GM23338 (cell line): ENCODE results near the gene LRBA. TPM values are rescaled to one million over a fixed set of nuclear protein-coding genes. Genes with fewer than 3 reads are reported as not detected.

Source experiments
- ATAC-seq: fragments of 200-7000 bp; cut with Tn5 transposase; 3 replicates; pipeline ENCODE4 v1.9.1; 2020
- DNase-seq: peaks from one replicate; pipeline ENCODE4 v3.0.0-alpha.2; 2015; ENCODE audit warnings: low spot score
- H2AFZ ChIP-seq: fragments of 200-600 bp; sonication (generic); 2 replicates; pipeline ENCODE4 v1.8.0; 2016; ENCODE audit warnings: antibody characterized with exemption, mild to moderate bottlenecking, moderate library complexity
- H3F3A ChIP-seq: fragments of 200-600 bp; sonication (generic); replicated peaks from 2 replicates; pipeline ENCODE4 v1.8.0; 2017; ENCODE audit warnings: antibody characterized with exemption, mixed run types, low read depth
- H3K27ac ChIP-seq: fragments of 200-600 bp; sonication (generic); 2 replicates; pipeline ENCODE4 v1.6.1; 2016; ENCODE audit warnings: low read depth
- H3K27me3 ChIP-seq: fragments of 200-600 bp; sonication (generic); 2 replicates; pipeline ENCODE4 v1.8.0; 2016; ENCODE audit warnings: mild to moderate bottlenecking, mixed run types, moderate library complexity; ENCODE audit not compliant: insufficient read depth
- H3K36me3 ChIP-seq: fragments of 200-600 bp; sonication (generic); 2 replicates; pipeline ENCODE4 v1.8.0; 2016; ENCODE audit warnings: mild to moderate bottlenecking; ENCODE audit not compliant: insufficient read depth
- H3K4me1 ChIP-seq: fragments of 200-600 bp; sonication (generic); 2 replicates; pipeline ENCODE4 v1.8.0; 2016; ENCODE audit warnings: mild to moderate bottlenecking, moderate library complexity; ENCODE audit not compliant: insufficient read depth
- H3K4me2 ChIP-seq: fragments of 200-600 bp; sonication (generic); 2 replicates; pipeline ENCODE4 v1.7.1; 2017; ENCODE audit warnings: mixed run types
- H3K4me3 ChIP-seq: fragments of 200-600 bp; sonication (generic); 2 replicates; pipeline ENCODE4 v1.6.1; 2016; ENCODE audit warnings: mixed run types
- H3K79me2 ChIP-seq: fragments of 200-600 bp; sonication (generic); replicated peaks from 2 replicates; pipeline ENCODE4 v1.8.0; 2017; ENCODE audit warnings: mild to moderate bottlenecking; ENCODE audit not compliant: insufficient read depth
- H3K9me2 ChIP-seq: fragments of 200-600 bp; sonication (generic); 2 replicates; pipeline ENCODE4 v1.8.0; 2017; ENCODE audit not compliant: insufficient read depth
- H4K20me1 ChIP-seq: fragments of 200-600 bp; sonication (generic); replicated peaks from 2 replicates; pipeline ENCODE4 v1.8.0; 2017; ENCODE audit warnings: mild to moderate bottlenecking; ENCODE audit not compliant: insufficient read depth
- H3K27ac Mint-ChIP-seq: 2 replicates; pipeline ENCODE4 v1.8.0; 2020; ENCODE audit warnings: inconsistent platforms, mild to moderate bottlenecking, moderate library complexity, mixed read lengths
- H3K27me3 Mint-ChIP-seq: 3 replicates; pipeline ENCODE4 v1.8.0; 2022; ENCODE audit warnings: low read depth, mild to moderate bottlenecking, moderate library complexity, mixed read lengths, inconsistent platforms; ENCODE audit not compliant: insufficient read depth, poor library complexity
- H3K36me3 Mint-ChIP-seq: 3 replicates; pipeline ENCODE4 v1.8.0; 2021; ENCODE audit warnings: low read depth, mild to moderate bottlenecking, inconsistent platforms, moderate library complexity, mixed read lengths
- H3K4me1 Mint-ChIP-seq: 3 replicates; pipeline ENCODE4 v1.8.0; 2020; ENCODE audit warnings: mild to moderate bottlenecking, inconsistent platforms, mixed read lengths
- H3K4me3 Mint-ChIP-seq: 3 replicates; pipeline ENCODE4 v1.8.0; 2021; ENCODE audit warnings: moderate library complexity, mild to moderate bottlenecking, inconsistent platforms, mixed read lengths
- H3K9me3 Mint-ChIP-seq: 3 replicates; pipeline ENCODE4 v1.8.0; 2020; ENCODE audit warnings: moderate library complexity, mild to moderate bottlenecking, inconsistent platforms, mixed read lengths
- EZH2 ChIP-seq: fragments of 200-600 bp; sonication (generic); IDR thresholded peaks from one replicate; pipeline ENCODE4 v1.8.0; 2017; ENCODE audit warnings: antibody characterized with exemption, mild to moderate bottlenecking, low read depth; ENCODE audit not compliant: unreplicated experiment
- EZH2phosphoT487 ChIP-seq: fragments of 200-600 bp; sonication (generic); IDR thresholded peaks from one replicate; pipeline ENCODE4 v1.8.1; 2018; ENCODE audit warnings: antibody characterized with exemption; ENCODE audit not compliant: unreplicated experiment
- JUNB ChIP-seq: IDR thresholded peaks from one replicate; pipeline ENCODE4 v1.6.1; 2016; ENCODE audit warnings: antibody characterized with exemption; ENCODE audit not compliant: unreplicated experiment
- NANOG ChIP-seq: IDR thresholded peaks from 2 replicates; pipeline ENCODE4 v1.6.1; 2016; ENCODE audit warnings: antibody characterized with exemption, borderline replicate concordance
- POLR2AphosphoS5 ChIP-seq: IDR thresholded peaks from 2 replicates; pipeline ENCODE4 v1.6.1; 2016; ENCODE audit warnings: antibody characterized with exemption, low read depth
- STAT1 ChIP-seq: IDR thresholded peaks from one replicate; pipeline ENCODE4 v1.6.1; 2016; ENCODE audit warnings: antibody characterized with exemption; ENCODE audit not compliant: unreplicated experiment
- ZNF114 ChIP-seq: fragments of 250-450 bp; sonication (Bioruptor Pico); IDR thresholded peaks from 2 replicates; pipeline ENCODE4 v1.5.0; 2020; ENCODE audit warnings: mild to moderate bottlenecking, moderate library complexity
- ZNF331 ChIP-seq: fragments of 250-450 bp; sonication (Bioruptor Pico); IDR thresholded peaks from 2 replicates; pipeline ENCODE4 v1.5.0; 2020; ENCODE audit warnings: low read depth, mild to moderate bottlenecking, moderate library complexity
- polyA plus RNA-seq: library from polyadenylated mRNA; unstranded; fragments of >200 nt; fragmentation: Nextera tagmentation; extraction: Ambion mirVana; gene quantifications from 2 replicates; pipeline ENCODE4 v1.2.1, GENCODE V29; 2016
- total RNA-seq: library from RNA; depleted of rRNA; stranded (reverse); fragments of >200 nt; shearing (Covaris generic); gene quantifications from 2 replicates; pipeline ENCODE4 v1.2.3, GENCODE V29; 2014
- TF ChIP-seq, protein P1 (sequence below): fragments of 250-450 bp; sonication (Bioruptor Pico); IDR thresholded peaks from 2 replicates; pipeline ENCODE4 v1.5.0; 2020; ENCODE audit warnings: mild to moderate bottlenecking, moderate library complexity
- TF ChIP-seq, protein P2 (sequence below), 2 experiments: fragments of 200-600 bp in 1 of 2; sonication (generic) in 1 of 2; conservative IDR thresholded peaks; 2 replicates each; pipeline versions ENCODE4 v1.5.1 to v1.6.1; 2016 to 2017; ENCODE audit warnings: antibody characterized with exemption in 2 of 2, low read depth in 2 of 2, mild to moderate bottlenecking in 2 of 2, moderate library complexity in 1 of 2
- TF ChIP-seq, protein P3 (sequence below): IDR thresholded peaks from one replicate; pipeline ENCODE4 v1.6.1; 2018; ENCODE audit warnings: antibody characterized with exemption; ENCODE audit not compliant: unreplicated experiment
- TF ChIP-seq, protein P4 (sequence below): IDR thresholded peaks from 2 replicates; pipeline ENCODE4 v1.6.1; 2016; ENCODE audit warnings: antibody characterized with exemption

Gene LRBA
- total and polyA plus RNA-seq, 2 experiments from 2014 or later: 23.3 to 126 TPM

DNA sequence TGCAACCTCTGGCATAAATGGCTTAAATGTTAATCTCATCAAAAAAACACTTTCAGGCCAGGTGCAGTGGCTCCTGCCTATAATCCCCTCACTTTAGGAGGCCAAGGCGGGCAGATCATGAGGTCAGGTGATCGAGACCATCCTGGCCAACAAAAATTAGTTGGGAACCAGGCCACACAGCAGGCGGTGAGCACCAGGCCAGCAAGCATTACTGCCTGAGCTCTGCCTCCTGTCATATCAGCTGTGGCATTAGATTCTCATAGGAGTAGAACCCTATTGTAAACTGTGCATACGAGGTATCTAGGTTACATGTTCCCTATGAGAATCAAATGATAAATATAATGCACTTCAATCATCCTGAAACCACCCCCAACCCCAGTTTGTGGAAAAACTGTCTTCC is 125.8 kb downstream of the LRBA start:
- 0 out of 2 replicates have a peak, but pooled peaks cover 2% of the 10 kb centered on the region for H3K36me3 ChIP-seq
- no peak overlapping the region for H2AFZ ChIP-seq
- H3K9me3 Mint-ChIP-seq: no peaks in the 10 kb centered on the region
- H3K36me3 Mint-ChIP-seq: peaks cover 5% of the 10 kb centered on the region; the same call in 2 of the 3 replicates
- no peak overlapping the region for H3K27ac ChIP-seq
- no peaks in the 10 kb centered on the region for H3K4me1 Mint-ChIP-seq
- H3K79me2 ChIP-seq: no peaks in the 10 kb centered on the region; the same call in 1 of the 2 replicates
- no peaks in the 10 kb centered on the region for H3K4me1 ChIP-seq
- ATAC-seq: no peak
- no peak overlapping the region for H3K4me3 Mint-ChIP-seq
- no peak overlapping the region for H3K27ac Mint-ChIP-seq
- no peaks in the 10 kb centered on the region; the same call in 1 of the 2 replicates for H4K20me1 ChIP-seq
- no peaks in the 10 kb centered on the region for H3K27me3 ChIP-seq
- no peak overlapping the region for H3K4me2 ChIP-seq
- no peaks in the 10 kb centered on the region for H3F3A ChIP-seq
- TF ChIP-seq POLR2AphosphoS5 (no peak), ZNF114 (CRISPR knock-in tag) (no peak), NANOG (no peak), EZH2phosphoT487 (no peak), EZH2 (no peak), JUNB (no peak), ZNF331 (CRISPR knock-in tag) (no peak), STAT1 (no peak)
- TF ChIP-seq, protein P1, sequence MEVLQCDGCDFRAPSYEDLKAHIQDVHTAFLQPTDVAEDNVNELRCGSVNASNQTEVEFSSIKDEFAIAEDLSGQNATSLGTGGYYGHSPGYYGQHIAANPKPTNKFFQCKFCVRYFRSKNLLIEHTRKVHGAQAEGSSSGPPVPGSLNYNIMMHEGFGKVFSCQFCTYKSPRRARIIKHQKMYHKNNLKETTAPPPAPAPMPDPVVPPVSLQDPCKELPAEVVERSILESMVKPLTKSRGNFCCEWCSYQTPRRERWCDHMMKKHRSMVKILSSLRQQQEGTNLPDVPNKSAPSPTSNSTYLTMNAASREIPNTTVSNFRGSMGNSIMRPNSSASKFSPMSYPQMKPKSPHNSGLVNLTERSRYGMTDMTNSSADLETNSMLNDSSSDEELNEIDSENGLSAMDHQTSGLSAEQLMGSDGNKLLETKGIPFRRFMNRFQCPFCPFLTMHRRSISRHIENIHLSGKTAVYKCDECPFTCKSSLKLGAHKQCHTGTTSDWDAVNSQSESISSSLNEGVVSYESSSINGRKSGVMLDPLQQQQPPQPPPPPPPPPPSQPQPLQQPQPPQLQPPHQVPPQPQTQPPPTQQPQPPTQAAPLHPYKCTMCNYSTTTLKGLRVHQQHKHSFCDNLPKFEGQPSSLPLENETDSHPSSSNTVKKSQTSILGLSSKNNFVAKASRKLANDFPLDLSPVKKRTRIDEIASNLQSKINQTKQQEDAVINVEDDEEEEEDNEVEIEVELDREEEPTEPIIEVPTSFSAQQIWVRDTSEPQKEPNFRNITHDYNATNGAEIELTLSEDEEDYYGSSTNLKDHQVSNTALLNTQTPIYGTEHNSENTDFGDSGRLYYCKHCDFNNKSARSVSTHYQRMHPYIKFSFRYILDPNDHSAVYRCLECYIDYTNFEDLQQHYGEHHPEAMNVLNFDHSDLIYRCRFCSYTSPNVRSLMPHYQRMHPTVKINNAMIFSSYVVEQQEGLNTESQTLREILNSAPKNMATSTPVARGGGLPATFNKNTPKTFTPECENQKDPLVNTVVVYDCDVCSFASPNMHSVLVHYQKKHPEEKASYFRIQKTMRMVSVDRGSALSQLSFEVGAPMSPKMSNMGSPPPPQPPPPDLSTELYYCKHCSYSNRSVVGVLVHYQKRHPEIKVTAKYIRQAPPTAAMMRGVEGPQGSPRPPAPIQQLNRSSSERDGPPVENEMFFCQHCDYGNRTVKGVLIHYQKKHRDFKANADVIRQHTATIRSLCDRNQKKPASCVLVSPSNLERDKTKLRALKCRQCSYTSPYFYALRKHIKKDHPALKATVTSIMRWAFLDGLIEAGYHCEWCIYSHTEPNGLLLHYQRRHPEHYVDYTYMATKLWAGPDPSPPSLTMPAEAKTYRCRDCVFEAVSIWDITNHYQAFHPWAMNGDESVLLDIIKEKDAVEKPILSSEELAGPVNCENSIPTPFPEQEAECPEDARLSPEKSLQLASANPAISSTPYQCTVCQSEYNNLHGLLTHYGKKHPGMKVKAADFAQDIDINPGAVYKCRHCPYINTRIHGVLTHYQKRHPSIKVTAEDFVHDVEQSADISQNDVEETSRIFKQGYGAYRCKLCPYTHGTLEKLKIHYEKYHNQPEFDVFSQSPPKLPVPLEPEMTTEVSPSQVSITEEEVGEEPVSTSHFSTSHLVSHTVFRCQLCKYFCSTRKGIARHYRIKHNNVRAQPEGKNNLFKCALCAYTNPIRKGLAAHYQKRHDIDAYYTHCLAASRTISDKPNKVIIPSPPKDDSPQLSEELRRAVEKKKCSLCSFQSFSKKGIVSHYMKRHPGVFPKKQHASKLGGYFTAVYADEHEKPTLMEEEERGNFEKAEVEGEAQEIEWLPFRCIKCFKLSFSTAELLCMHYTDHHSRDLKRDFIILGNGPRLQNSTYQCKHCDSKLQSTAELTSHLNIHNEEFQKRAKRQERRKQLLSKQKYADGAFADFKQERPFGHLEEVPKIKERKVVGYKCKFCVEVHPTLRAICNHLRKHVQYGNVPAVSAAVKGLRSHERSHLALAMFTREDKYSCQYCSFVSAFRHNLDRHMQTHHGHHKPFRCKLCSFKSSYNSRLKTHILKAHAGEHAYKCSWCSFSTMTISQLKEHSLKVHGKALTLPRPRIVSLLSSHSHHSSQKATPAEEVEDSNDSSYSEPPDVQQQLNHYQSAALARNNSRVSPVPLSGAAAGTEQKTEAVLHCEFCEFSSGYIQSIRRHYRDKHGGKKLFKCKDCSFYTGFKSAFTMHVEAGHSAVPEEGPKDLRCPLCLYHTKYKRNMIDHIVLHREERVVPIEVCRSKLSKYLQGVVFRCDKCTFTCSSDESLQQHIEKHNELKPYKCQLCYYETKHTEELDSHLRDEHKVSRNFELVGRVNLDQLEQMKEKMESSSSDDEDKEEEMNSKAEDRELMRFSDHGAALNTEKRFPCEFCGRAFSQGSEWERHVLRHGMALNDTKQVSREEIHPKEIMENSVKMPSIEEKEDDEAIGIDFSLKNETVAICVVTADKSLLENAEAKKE: no peak
- TF ChIP-seq, protein P2, sequence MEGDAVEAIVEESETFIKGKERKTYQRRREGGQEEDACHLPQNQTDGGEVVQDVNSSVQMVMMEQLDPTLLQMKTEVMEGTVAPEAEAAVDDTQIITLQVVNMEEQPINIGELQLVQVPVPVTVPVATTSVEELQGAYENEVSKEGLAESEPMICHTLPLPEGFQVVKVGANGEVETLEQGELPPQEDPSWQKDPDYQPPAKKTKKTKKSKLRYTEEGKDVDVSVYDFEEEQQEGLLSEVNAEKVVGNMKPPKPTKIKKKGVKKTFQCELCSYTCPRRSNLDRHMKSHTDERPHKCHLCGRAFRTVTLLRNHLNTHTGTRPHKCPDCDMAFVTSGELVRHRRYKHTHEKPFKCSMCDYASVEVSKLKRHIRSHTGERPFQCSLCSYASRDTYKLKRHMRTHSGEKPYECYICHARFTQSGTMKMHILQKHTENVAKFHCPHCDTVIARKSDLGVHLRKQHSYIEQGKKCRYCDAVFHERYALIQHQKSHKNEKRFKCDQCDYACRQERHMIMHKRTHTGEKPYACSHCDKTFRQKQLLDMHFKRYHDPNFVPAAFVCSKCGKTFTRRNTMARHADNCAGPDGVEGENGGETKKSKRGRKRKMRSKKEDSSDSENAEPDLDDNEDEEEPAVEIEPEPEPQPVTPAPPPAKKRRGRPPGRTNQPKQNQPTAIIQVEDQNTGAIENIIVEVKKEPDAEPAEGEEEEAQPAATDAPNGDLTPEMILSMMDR (conservative IDR thresholded peaks at IDR 0.05; ENCODE audit: low read depth in 2 of 2): no peak
- TF ChIP-seq, protein P3, sequence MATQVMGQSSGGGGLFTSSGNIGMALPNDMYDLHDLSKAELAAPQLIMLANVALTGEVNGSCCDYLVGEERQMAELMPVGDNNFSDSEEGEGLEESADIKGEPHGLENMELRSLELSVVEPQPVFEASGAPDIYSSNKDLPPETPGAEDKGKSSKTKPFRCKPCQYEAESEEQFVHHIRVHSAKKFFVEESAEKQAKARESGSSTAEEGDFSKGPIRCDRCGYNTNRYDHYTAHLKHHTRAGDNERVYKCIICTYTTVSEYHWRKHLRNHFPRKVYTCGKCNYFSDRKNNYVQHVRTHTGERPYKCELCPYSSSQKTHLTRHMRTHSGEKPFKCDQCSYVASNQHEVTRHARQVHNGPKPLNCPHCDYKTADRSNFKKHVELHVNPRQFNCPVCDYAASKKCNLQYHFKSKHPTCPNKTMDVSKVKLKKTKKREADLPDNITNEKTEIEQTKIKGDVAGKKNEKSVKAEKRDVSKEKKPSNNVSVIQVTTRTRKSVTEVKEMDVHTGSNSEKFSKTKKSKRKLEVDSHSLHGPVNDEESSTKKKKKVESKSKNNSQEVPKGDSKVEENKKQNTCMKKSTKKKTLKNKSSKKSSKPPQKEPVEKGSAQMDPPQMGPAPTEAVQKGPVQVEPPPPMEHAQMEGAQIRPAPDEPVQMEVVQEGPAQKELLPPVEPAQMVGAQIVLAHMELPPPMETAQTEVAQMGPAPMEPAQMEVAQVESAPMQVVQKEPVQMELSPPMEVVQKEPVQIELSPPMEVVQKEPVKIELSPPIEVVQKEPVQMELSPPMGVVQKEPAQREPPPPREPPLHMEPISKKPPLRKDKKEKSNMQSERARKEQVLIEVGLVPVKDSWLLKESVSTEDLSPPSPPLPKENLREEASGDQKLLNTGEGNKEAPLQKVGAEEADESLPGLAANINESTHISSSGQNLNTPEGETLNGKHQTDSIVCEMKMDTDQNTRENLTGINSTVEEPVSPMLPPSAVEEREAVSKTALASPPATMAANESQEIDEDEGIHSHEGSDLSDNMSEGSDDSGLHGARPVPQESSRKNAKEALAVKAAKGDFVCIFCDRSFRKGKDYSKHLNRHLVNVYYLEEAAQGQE: no peak
- TF ChIP-seq, protein P4, sequence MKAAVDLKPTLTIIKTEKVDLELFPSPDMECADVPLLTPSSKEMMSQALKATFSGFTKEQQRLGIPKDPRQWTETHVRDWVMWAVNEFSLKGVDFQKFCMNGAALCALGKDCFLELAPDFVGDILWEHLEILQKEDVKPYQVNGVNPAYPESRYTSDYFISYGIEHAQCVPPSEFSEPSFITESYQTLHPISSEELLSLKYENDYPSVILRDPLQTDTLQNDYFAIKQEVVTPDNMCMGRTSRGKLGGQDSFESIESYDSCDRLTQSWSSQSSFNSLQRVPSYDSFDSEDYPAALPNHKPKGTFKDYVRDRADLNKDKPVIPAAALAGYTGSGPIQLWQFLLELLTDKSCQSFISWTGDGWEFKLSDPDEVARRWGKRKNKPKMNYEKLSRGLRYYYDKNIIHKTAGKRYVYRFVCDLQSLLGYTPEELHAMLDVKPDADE: no peak
- H3K9me2 ChIP-seq: no peaks in the 10 kb centered on the region
- DNase-seq: no peak
- peaks cover 2% of the 10 kb centered on the region for H3K27me3 Mint-ChIP-seq
- H3K4me3 ChIP-seq: no peak overlapping the region
